ENCODE results near the gene CLDN15.
A peak's percentile ranks its signal among the peaks of the same experiment; 100 is the strongest.
"Not testable (repeated sequence)": the region's sequence is repeated elsewhere in the genome, so short reads cannot be mapped to it uniquely, and the experiment has no call there.

CLDN15 gene

GRCh38 chr7:101237206-101238067 lies at the start of gene CLDN15:
CLDN15 (minus strand) TSS chr7:101237802; CDS start chr7:101237581, 221 bp downstream.
- DNase-seq (ENCODE audit: low spot score): peak; percentile 9

GRCh38 chr7:101287032-101287431 lies 49.4 kb upstream of the CLDN15 start:
- no peak for DNase-seq (ENCODE audit: low spot score)

- not testable (repeated sequence) for DNase-seq (ENCODE audit: low spot score)
Measured at GRCh38 chr7:101285880-101286279, 48.3 kb upstream of the CLDN15 start.

GRCh38 chr7:101285171-101285570 lies 47.6 kb upstream of the CLDN15 start:
- no peak for DNase-seq (ENCODE audit: low spot score)

GRCh38 chr7:101280912-101281311 lies 43.3 kb upstream of the CLDN15 start:
- not testable (repeated sequence) for DNase-seq (ENCODE audit: low spot score)

- DNase-seq (ENCODE audit: low spot score): no peak
Measured at GRCh38 chr7:101278461-101279292, 41.1 kb upstream of the CLDN15 start.

- no peak for DNase-seq (ENCODE audit: low spot score)
Measured at GRCh38 chr7:101277155-101277554, 39.6 kb upstream of the CLDN15 start.

GRCh38 chr7:101273206-101273605 lies 35.6 kb upstream of the CLDN15 start:
- DNase-seq (ENCODE audit: low spot score): no peak

GRCh38 chr7:101271021-101271420 lies 33.4 kb upstream of the CLDN15 start:
- no peak for DNase-seq (ENCODE audit: low spot score)

- DNase-seq (ENCODE audit: low spot score): no peak
Measured at GRCh38 chr7:101269664-101270063, 32.1 kb upstream of the CLDN15 start.

- DNase-seq (ENCODE audit: low spot score): no peak
Measured at GRCh38 chr7:101265622-101266516, 28.3 kb upstream of the CLDN15 start.

- peak; percentile 27 for DNase-seq (ENCODE audit: low spot score)
Measured at GRCh38 chr7:101264102-101264706, 26.6 kb upstream of the CLDN15 start.

GRCh38 chr7:101258243-101258731 lies 20.7 kb upstream of the CLDN15 start:
- DNase-seq (ENCODE audit: low spot score): no peak

- no peak for DNase-seq (ENCODE audit: low spot score)
Measured at GRCh38 chr7:101255796-101256195, 18.2 kb upstream of the CLDN15 start.

- not testable (repeated sequence) for DNase-seq (ENCODE audit: low spot score)
Measured at GRCh38 chr7:101253199-101253598, 15.6 kb upstream of the CLDN15 start.

- peak; percentile 99 for DNase-seq (ENCODE audit: low spot score)
Measured at GRCh38 chr7:101251871-101252659, 14.5 kb upstream of the CLDN15 start.

GRCh38 chr7:101250324-101250723 lies 12.7 kb upstream of the CLDN15 start:
- DNase-seq (ENCODE audit: low spot score): no peak

GRCh38 chr7:101248276-101248675 lies 10.7 kb upstream of the CLDN15 start:
- DNase-seq (ENCODE audit: low spot score): no peak

- DNase-seq (ENCODE audit: low spot score): no peak
Measured at GRCh38 chr7:101245147-101245668, 7.6 kb upstream of the CLDN15 start.
